Subcutaneous abdominal adipose tissue (tissue), 5 donors: ENCODE data around the gene SLC5A9.

Experiments
- H3K27ac ChIP-seq: one replicate; pipeline ENCODE4 v1.7.0; 2013; ENCODE audit warnings: low read depth, mild to moderate bottlenecking, inconsistent platforms, low read length, moderate library complexity
- H3K27me3 ChIP-seq, 5 donors: one replicate each; pipeline ENCODE4 v1.7.0; 2013; ENCODE audit warnings: low read length in 5 of 5, inconsistent platforms in 1 of 5; ENCODE audit not compliant: control insufficient read depth in 5 of 5, insufficient read depth in 4 of 5
- H3K36me3 ChIP-seq, 5 donors: one replicate each; pipeline ENCODE4 v1.7.0; 2013; ENCODE audit warnings: low read length in 5 of 5; ENCODE audit not compliant: control insufficient read depth in 5 of 5, insufficient read depth in 5 of 5
- H3K4me1 ChIP-seq, 5 donors: one replicate each; pipeline ENCODE4 v1.7.0; 2013; ENCODE audit warnings: low read length in 5 of 5, mild to moderate bottlenecking in 3 of 5, moderate library complexity in 1 of 5; ENCODE audit not compliant: control insufficient read depth in 5 of 5, insufficient read depth in 5 of 5
- H3K4me3 ChIP-seq, 5 donors: one replicate each; pipeline ENCODE4 v1.7.0; 2013; ENCODE audit warnings: low read length in 5 of 5, low read depth in 1 of 5
- H3K9ac ChIP-seq, 5 donors: one replicate each; pipeline ENCODE4 v1.7.0; 2013; ENCODE audit warnings: low read length in 5 of 5, mild to moderate bottlenecking in 4 of 5, moderate library complexity in 3 of 5
- H3K9me3 ChIP-seq, 5 donors: one replicate each; pipeline ENCODE4 v1.7.0; 2013; ENCODE audit warnings: low read length in 5 of 5; ENCODE audit not compliant: control insufficient read depth in 5 of 5
- donor health status: healthy.
- donor health status: healthy.
- donor health status: healthy.
- donor health status: healthy.
- donor health status: healthy.

The SLC5A9 gene

GRCh38 chr1:48222501-48223242, at the start of gene SLC5A9:
Gene SLC5A9, plus strand, starts transcription at chr1:48222716. Its CDS starts 21 bp downstream, at chr1:48222737.
- Histone ChIP-seq H3K27ac (no peak within 1 kb of the TSS), H3K9ac (no peak within 1 kb of the TSS), H3K27me3 (peaks cover 0 to 3% (median 0%) of the 10 kb centered on the region in 5 donors), H3K36me3 (no peaks in the 10 kb centered on the region), H3K9me3 (no peaks in the 10 kb centered on the region), H3K4me1 (peaks cover 0 to 8% (median 0%) of the 10 kb centered on the region in 5 donors), H3K4me3 (no peak within 1 kb of the TSS)

- Histone ChIP-seq H3K27me3 (no peaks in the 10 kb centered on the region), H3K36me3 (no peaks in the 10 kb centered on the region), H3K4me3 (no peak overlapping the region), H3K9ac (no peak overlapping the region), H3K4me1 (peaks cover 0 to 3% (median 0%) of the 10 kb centered on the region in 5 donors), H3K9me3 (peaks cover 0 to 3% (median 0%) of the 10 kb centered on the region in 5 donors), H3K27ac (no peak overlapping the region)
Observed at GRCh38 chr1:48175116-48175515, 47.4 kb upstream of the SLC5A9 start.

GRCh38 chr1:48177257-48177656, 45.3 kb upstream of the SLC5A9 start:
- Histone ChIP-seq H3K9ac (no peak overlapping the region), H3K27me3 (no peaks in the 10 kb centered on the region), H3K4me1 (peaks cover 0 to 3% (median 0%) of the 10 kb centered on the region in 5 donors), H3K4me3 (no peak overlapping the region), H3K9me3 (no peaks in the 10 kb centered on the region), H3K27ac (no peak overlapping the region), H3K36me3 (no peaks in the 10 kb centered on the region)

GRCh38 chr1:48181669-48182367, 40.7 kb upstream of the SLC5A9 start:
- no peaks in the 10 kb centered on the region for H3K36me3 ChIP-seq
- no peak overlapping the region for H3K9ac ChIP-seq
- no peaks in the 10 kb centered on the region for H3K27me3 ChIP-seq
- no peak overlapping the region for H3K27ac ChIP-seq
- peaks cover 0 to 6% (median 3%) of the 10 kb centered on the region in 5 donors for H3K9me3 ChIP-seq
- H3K4me1 ChIP-seq: peaks cover 0 to 9% (median 0%) of the 10 kb centered on the region in 5 donors
- H3K4me3 ChIP-seq: no peak overlapping the region

GRCh38 chr1:48182439-48182838, 40.1 kb upstream of the SLC5A9 start:
- Histone ChIP-seq H3K9me3 (peaks cover under 1 to 12% (median 9%) of the 10 kb centered on the region in 5 donors), H3K4me3 (no peak overlapping the region), H3K27ac (no peak overlapping the region), H3K27me3 (no peaks in the 10 kb centered on the region), H3K36me3 (no peaks in the 10 kb centered on the region), H3K9ac (no peak overlapping the region), H3K4me1 (peaks cover 0 to 9% (median 0%) of the 10 kb centered on the region in 5 donors)

- Histone ChIP-seq H3K27ac (no peak overlapping the region), H3K36me3 (no peaks in the 10 kb centered on the region), H3K27me3 (peaks cover 0 to 3% (median 0%) of the 10 kb centered on the region in 5 donors), H3K4me1 (peaks cover 0 to 9% (median 0%) of the 10 kb centered on the region in 5 donors), H3K9ac (no peak overlapping the region), H3K9me3 (peaks cover 10 to 33% (median 28%) of the 10 kb centered on the region in 5 donors), H3K4me3 (no peak overlapping the region)
Observed at GRCh38 chr1:48186306-48186839, 36.1 kb upstream of the SLC5A9 start.

- no peaks in the 10 kb centered on the region for H3K36me3 ChIP-seq
- peaks cover 0 to 3% (median 0%) of the 10 kb centered on the region in 5 donors for H3K27me3 ChIP-seq
- peak overlapping the region in 1 of 5 donors; percentile 37 for H3K4me3 ChIP-seq
- H3K27ac ChIP-seq: no peak overlapping the region
- H3K9ac ChIP-seq: no peak overlapping the region
- peaks cover 10 to 33% (median 28%) of the 10 kb centered on the region in 5 donors for H3K9me3 ChIP-seq
- H3K4me1 ChIP-seq: peaks cover 0 to 9% (median 0%) of the 10 kb centered on the region in 5 donors
Observed at GRCh38 chr1:48187969-48188563, 34.5 kb upstream of the SLC5A9 start.

GRCh38 chr1:48190881-48191280, 31.6 kb upstream of the SLC5A9 start:
- Histone ChIP-seq H3K27ac (no peak overlapping the region), H3K4me1 (peaks cover 0 to 9% (median 0%) of the 10 kb centered on the region in 5 donors), H3K9me3 (peaks cover 10 to 33% (median 28%) of the 10 kb centered on the region in 5 donors), H3K36me3 (no peaks in the 10 kb centered on the region), H3K9ac (no peak overlapping the region), H3K4me3 (no peak overlapping the region), H3K27me3 (peaks cover 0 to 3% (median 0%) of the 10 kb centered on the region in 5 donors)

GRCh38 chr1:48194801-48195200, 27.7 kb upstream of the SLC5A9 start:
- H3K9ac ChIP-seq: no peak overlapping the region
- no peak overlapping the region for H3K4me3 ChIP-seq
- H3K9me3 ChIP-seq: no peaks in the 10 kb centered on the region
- H3K27me3 ChIP-seq: peaks cover 0 to 3% (median 0%) of the 10 kb centered on the region in 5 donors
- H3K27ac ChIP-seq: no peak overlapping the region
- H3K4me1 ChIP-seq: no peaks in the 10 kb centered on the region
- no peaks in the 10 kb centered on the region for H3K36me3 ChIP-seq
